NCI-H345 treated with DMSO at 0.1 percent for 48 hours (cell line): ENCODE measurements around the gene SMIM5.

Experiments used
- DNase-seq: peaks from one replicate; lab custom pipeline; 2025; ENCODE audit not compliant: unreplicated experiment; lab: John Stamatoyannopoulos, UW

Gene SMIM5

DNA sequence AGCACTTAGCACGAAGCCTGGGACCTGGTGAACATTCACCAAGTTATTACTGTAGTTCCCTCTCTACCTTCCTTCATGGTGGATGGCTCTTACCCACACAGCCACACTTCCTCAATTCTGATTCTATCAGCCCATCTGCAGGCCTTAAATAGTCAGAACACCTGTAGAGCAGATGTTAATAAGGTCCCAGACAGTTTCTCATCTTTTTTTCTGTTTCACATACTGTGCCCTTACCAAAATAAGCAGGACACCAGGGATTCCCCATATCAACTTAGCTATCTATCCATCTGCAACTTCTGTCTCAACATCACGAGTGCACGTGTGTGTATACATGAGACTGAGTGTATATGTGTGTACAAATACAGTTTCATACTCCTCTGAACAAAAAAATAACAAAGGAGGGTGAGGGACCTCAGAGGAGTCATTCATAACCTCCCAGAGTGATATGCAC, 30.9 kb downstream of the SMIM5 start:
- DNase-seq, result no peak

- DNase-seq, result no peak
Measured at GRCh38 chr17:75665981-75666380, 32.7 kb downstream of the SMIM5 start.

GRCh38 chr17:75666959-75667790, 33.9 kb downstream of the SMIM5 start, which contains the start of the genes RECQL5 and SAP30BP:
Gene RECQL5, minus strand, starts transcription at chr17:75667154. Its CDS starts 597 bp downstream, at chr17:75666557.
Gene SAP30BP, plus strand, starts transcription at chr17:75667338. Its CDS starts 35 bp downstream, at chr17:75667373.
- DNase-seq, result peak; percentile 96

DNA sequence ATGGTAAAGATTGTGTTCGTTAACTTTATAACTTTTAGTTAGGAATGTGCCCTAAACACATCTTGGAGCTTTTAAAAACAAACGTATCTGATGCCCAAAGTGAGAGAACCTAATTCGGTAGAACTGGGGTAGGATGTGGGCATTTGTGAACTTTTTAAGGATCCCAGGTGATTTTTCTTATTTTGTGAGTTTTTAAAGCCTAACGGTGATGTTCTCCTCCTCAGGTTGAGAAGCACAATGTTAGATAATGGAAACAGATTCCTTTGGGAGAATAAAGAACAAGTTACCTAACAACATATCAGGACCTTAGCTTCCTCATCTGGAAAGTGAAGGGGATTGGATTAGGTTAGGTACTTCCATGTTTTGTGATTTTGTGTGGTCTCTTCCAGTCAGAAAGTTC, 34.6 kb downstream of the SMIM5 start:
- no peak for DNase-seq

DNA sequence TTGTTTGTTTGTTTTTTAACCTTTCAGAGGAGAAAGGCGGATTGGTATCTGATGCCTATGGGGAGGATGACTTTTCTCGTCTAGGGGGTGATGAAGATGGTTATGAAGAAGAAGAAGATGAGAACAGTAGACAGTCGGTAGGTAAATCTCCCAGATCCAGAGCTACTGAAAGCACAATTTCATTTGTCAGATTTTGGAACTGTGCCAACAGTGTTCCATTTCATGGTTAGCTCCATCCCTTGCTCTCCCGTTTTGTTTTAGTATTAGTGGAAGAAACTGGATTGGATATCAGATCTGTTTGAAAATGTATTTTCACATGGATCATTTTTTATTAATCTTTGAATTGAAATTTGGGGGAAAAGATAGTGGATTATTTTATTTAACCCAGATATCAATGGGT, 35.3 kb downstream of the SMIM5 start:
- no peak for DNase-seq

DNA sequence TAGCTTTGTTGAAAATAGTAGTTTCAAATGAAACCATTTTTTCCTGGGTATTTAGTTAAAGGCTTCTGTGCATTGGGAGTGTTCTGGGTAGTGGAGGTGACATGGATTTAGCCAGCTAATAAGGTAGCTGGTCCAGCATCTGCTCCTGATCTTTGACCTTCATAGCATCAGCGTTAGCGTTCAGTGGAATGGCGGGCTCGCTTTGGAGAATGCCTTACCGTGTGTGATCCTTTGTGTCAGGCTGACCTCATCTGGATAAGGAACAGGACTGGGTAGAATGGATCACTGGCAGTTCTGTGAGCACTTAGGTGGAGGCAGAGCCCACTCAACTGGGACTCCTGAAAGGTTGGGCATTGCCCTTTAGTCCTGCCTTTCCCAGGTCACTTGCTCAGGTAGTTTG, 37.6 kb downstream of the SMIM5 start:
- DNase-seq, result no peak

DNA sequence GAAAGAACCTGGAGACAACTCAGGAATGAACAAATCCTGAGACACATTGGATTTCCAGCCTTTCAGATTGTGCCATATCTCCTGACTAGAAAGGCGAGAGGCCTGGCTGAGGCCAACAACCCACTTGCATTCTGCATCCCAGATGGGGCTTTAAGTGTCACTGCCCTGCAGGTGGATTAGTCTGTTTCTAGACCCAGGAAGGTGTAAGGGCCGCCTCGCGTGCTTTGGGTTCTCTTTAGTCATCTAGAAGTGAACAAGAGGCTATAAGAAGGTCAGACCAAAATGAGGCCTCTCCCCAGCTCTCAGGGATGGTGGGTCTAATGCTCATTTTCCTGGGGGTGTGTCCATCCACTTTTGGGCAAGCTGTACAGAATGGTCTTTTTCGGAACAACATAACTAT, 38.8 kb downstream of the SMIM5 start:
- no peak for DNase-seq

DNA sequence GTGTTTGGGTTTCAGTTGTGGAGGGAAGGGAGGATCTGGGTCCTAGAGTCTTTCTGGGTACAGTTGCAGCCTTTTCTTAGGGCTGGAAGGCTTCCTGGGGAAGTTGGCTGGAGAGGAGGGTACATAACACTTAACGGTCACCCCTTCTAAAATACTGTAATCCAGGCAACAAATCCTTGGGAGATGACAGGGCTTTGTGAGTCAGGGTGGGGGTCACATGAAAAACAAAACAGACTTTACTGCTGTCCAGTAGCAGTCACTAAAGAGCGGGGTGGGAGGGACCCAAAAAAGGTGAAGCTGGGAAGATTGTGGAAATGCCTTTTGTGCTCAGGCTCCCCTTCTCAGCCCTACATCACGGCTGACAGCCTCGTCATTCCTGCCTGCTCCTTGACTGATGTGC, 40.3 kb downstream of the SMIM5 start:
- no peak for DNase-seq

DNA sequence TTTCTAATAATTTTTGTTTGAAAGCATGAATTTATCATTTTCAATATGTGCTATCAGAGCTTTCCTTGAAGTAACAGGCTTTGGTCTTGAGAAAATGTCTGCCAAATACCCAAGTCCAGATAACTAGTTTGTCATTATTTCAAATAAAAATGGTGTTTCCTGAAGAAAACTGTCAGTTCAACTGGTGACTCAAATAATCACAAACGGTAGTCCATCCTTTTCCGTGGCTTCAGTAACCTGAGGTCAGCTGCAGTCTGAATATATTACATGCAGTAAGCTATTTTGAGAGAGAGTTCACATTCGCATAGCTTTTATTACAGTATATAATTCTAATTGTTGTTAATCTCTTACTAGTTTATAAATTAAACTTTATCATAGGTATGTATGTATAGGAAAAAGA, 43.2 kb downstream of the SMIM5 start:
- no peak for DNase-seq

- no peak for DNase-seq
Measured at GRCh38 chr17:75679706-75680211, 46.5 kb downstream of the SMIM5 start.

GRCh38 chr17:75680431-75680830, 47.2 kb downstream of the SMIM5 start:
- no peak for DNase-seq

DNA sequence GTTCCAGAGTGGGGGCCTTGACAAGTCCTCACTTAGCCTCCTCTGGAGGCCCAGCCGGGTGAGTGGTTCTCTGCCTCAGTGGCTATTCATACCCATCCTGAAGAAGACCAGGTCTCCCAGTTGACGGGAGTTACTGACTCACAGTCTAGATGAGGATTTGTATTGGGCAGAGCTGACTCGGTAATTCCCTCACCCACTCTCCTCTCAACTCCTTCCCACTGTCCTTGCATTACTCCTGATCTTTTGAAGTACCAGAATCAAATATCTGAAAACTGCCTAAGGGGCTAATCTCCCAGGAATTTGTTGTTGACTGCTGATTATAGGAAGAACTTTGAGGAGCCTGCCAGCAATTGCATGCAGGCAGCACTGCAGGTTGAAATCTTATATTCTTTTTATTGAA, 48.1 kb downstream of the SMIM5 start:
- no peak for DNase-seq

GRCh38 chr17:75683583-75683982, 50.3 kb downstream of the SMIM5 start:
- no peak for DNase-seq

GRCh38 chr17:75684249-75684648, 51.0 kb downstream of the SMIM5 start:
- DNase-seq, result no peak

GRCh38 chr17:75684924-75685323, 51.7 kb downstream of the SMIM5 start:
- DNase-seq, result no peak

DNA sequence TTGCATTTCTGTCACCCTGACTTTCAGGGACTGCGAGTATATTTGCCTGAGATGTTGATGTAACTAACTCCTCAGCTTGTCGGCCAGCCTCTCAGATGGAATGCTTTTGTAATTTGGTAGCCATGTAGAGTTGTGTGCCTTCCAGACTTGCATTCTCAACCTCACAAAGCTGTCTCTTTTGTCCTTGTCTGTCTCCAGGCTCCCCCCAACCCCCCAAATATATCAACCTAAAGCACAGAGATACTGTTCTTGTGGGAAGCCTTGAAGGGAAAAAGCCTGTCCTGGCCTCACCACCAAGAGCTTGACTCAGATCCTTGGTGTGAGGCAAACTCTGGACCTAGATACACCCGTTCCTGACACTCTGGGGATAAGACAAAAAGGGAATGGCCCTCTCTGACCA, 52.3 kb downstream of the SMIM5 start:
- DNase-seq, result no peak

GRCh38 chr17:75688209-75688825, 55.1 kb downstream of the SMIM5 start:
- no peak for DNase-seq

DNA sequence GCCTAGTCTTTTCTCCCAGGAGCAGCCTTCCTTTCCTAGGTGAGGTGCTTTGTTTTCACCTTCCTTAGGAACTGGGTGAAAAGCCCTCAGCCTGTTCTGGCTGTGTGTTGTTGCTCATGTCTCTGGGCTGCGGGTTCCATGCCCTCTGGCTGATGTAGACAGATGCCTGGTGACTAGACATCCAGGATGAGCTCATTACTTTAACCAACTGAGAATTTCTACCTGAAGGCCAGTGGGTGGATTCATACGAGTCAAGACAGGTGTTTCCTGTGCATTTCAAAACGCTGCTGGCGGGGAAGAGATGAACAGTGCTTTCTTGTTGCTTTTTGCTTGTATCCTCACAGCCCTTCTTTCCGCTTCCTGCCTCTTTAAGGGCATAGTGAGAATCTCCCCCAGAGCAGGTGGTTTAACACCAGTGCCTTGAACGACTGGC, 56.2 kb downstream of the SMIM5 start:
- DNase-seq, result no peak
